Cerebellar cortex (tissue), 1 donor: ENCODE measurements around the gene FBXO47.
A peak's percentile ranks its signal among the peaks of the same experiment; 100 is the strongest.
"Not testable (repeated sequence)": the region's sequence is repeated elsewhere in the genome, so short reads cannot be mapped to it uniquely, and the experiment has no call there.

ENCODE experiments used
- DNase-seq: peaks from one replicate; pipeline ENCODE4 v3.0.0-alpha.2; 2015; ENCODE audit warnings: low spot score

The FBXO47 gene

DNA sequence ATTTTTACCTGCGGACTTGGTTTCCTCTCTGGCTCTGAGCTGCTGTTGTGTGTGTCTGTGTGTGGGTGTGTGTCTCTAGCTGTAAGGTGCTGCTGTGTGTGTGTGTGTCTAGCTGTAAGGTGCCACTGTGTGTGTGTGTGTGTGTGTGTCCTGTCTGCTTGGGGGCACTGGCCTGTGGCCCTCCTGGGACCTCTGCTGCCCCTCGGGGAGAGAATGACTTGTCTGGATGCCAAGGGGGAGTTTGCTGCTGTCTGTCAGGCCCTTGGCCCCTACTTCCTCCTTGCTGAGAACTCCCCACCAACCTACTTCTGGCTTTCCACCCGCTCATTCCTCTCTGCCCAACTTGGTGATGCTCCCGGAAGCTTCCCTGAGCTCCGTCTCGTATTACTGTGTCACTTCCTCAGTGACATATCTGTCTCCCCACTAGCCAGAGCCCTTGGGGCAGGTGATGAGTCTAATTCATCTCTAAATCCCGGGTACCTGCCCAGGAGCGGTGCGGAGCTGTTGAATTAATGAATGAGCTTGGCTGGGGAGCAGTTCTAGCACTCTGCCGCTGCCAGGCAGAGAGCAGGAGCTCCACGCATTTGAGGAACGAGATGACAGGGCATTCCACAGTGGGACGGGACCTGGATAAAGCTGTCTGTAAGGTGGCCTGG is 45.3 kb downstream of the FBXO47 start:
- no peak for DNase-seq

DNA sequence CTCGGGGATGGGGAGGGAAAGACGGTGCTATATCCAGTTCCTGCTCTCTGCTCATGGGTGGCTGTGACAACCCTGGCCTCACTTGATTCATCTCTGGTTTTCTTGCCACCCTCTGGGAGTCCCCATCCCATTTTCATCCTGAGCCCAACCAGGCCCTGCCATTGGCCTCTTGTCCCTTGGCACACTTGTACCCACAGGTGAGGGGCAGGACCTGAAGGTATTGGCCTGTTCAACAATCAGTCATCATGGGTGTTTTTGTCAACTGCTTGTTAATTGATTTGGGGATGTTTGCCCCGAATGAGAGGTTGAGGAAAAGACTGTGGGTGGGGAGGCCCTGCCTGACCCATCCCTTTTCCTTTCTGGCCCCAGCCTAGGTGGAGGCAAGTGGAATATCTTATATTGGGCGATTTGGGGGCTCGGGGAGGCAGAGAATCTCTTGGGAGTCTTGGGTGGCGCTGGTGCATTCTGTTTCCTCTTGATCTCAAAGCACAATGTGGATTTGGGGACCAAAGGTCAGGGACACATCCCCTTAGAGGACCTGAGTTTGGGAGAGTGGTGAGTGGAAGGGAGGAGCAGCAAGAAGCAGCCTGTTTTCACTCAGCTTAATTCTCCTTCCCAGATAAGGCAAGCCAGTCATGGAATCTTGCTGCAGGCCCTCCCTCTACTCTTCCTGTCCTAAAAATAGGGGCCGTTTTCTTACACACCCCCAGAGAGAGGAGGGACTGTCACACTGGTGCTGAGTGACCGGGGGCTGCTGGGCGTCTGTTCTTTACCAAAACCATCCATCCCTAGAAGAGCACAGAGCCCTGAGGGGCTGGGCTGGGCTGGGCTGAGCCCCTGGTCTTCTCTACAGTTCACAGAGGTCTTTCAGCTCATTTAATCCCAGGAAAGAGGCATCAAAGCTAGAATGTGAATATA is 46.6 kb downstream of the FBXO47 start:
- DNase-seq, result no peak

DNA sequence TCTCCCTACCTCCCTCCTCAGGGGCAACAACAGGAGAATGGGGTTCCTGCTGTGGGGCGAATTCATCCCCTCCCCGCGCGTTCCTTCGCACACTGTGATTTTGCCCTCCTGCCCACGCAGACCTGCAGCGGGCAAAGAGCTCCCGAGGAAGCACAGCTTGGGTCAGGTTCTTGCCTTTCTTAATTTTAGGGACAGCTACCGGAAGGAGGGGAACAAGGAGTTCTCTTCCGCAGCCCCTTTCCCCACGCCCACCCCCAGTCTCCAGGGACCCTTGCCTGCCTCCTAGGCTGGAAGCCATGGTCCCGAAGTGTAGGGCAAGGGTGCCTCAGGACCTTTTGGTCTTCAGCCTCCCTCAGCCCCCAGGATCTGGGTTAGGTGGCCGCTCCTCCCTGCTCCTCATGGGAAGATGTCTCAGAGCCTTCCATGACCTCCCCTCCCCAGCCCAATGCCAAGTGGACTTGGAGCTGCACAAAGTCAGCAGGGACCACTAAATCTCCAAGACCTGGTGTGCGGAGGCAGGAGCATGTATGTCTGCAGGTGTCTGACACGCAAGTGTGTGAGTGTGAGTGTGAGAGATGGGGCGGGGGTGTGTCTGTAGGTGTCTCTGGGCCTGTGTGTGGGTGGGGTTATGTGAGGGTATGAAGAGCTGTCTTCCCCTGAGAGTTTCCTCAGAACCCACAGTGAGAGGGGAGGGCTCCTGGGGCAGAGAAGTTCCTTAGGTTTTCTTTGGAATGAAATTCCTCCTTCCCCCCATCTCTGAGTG is 47.7 kb downstream of the FBXO47 start:
- DNase-seq, result no peak

DNA sequence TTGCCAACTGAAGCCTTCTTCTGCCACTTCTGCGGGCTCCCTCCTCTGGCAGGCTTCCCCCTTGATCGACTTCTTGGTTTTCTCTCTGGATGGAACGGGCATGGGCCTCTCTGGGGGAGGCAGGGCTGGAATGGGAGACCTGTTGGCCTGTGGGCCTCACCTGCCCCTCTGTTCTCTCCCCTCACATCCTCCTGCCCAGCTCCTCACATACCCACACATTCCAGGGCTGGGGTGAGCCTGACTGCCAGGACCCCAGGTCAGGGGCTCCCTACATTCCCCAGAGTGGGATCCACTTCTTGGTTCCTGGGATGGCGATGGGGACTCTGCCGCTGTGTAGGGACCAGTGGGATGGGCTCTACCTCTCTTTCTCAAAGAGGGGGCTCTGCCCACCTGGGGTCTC is 48.3 kb downstream of the FBXO47 start:
- no peak for DNase-seq

DNA sequence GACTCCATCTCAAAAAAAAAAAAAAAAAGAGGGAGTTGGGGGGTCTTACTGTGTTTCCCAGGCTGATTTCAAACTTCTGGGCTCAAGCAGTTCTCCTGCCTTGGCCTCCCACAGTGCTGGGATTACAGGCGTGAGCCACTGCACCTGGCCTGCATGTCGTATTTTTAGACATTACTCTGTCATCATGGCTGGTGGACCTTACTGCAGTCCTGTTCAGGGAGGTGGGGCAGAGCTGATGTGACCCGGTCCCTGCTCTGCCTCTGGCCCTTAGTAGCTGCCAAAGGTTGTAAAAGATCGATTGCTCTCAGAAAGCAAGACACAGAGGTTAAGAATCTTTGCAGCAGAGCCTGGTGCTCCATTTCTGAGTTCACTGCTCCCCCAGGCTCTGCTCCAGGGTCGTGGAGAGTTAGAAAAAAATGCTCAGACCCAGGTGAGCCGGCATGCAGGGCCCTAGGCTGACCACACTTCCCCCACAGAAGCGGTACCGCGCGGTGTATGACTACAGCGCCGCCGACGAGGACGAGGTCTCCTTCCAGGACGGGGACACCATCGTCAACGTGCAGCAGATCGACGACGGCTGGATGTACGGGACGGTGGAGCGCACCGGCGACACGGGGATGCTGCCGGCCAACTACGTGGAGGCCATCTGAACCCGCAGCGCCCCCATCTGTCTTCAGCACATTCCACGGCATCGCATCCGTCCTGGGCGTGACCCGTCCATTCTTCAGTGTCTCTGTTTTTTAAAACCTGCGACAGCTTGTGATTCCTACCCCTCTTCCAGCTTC is 48.9 kb downstream of the FBXO47 start:
- DNase-seq, result no peak

DNA sequence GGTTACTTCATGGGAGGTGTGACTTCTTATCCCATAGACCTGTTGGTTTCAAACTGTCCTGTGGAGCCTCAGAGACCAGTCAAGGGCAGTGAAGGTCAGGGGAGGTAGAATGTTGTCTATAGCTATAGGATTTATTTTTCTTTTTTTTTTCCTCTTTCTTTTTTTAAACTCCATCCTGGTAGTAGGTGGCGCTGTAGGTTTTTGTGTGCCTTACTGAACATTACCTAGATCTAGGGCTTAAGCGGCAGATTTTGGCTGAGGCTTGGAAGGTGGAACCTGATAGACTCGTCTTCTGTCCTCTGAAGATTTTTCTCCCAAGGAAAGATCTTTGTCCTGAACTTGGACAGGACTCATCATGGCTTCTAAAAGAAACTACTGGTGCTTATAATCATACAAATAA is 49.9 kb downstream of the FBXO47 start:
- peak; percentile 34 for DNase-seq

DNA sequence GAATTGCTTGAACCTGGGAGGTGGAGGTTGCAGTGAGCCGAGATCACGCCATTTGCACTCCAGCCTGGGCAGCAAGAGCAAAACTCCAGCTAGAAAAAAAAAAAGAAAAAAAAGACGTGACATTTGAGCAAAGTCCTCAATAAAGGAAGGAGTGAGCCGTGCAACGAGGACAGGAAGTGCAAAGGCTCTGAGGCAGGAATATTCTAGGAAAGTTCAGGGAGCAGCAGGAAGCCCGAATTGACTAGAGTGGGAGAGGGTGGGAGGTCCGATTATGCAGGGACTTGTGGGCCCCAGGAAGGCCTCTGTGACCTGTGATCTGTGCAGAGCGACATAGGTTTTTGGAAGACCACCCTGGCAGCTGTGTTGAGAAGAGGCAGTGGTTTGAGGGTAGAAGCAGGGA is 50.4 kb downstream of the FBXO47 start:
- no peak for DNase-seq

DNA sequence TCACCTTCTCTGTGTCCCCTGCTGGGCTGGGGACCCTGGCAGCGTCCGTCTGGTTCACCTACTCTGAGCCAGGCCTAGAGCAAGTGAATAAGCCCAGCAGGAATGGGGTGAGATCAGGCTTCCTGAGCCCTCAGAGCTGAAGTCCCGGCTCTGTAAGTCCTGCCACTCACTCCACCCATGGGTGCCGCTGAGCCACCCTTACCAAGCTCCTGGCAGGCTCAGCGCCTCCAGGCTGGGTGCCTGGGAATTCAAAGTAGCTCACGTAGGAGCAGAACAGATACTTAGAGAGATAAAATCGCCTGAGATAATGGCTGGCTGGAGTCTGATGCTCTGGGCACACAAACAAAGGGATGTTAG is 51.6 kb downstream of the FBXO47 start:
- no peak for DNase-seq

DNA sequence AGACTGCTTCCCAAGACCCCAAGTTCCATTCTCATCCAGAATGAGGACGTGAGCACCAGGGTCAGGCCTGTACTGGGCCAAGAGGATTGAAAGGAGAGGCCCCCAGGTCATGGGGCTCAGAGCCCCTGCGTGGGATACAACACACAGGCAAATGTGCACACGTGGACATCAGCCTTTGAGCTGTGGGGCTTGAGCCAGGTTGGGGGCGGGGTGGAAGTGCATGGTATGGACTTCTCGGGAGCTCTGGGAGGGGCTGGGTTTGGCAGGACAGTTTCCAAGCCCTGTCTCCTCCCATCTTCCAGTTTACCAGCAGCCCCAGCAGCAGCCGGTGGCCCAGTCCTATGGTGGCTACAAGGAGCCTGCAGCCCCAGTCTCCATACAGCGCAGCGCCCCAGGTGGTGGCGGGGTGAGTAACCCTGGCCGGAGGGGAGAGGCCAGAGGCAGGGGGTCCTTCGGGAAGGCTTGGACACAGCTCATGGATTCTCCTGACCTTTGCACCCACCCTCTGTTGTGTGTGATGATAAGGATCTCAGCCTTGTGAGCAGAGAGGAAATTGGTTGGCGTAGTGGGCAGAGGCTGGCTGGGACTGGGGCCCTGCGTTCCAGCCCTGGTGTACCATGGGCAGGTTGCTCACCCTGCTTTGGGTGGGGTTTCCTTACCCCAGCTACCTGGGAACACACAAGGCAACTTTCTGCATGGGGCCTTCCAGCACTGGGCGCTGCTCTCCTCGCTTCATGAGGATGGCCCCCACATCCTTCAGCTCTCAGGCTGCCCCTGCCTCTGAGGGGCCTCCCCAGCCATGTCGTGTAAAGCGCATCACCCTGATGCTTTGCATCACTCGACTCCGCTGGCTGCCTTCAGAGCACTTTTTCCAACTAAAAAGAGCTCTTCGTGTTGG is 52.2 kb downstream of the FBXO47 start:
- peak; percentile 28 for DNase-seq

DNA sequence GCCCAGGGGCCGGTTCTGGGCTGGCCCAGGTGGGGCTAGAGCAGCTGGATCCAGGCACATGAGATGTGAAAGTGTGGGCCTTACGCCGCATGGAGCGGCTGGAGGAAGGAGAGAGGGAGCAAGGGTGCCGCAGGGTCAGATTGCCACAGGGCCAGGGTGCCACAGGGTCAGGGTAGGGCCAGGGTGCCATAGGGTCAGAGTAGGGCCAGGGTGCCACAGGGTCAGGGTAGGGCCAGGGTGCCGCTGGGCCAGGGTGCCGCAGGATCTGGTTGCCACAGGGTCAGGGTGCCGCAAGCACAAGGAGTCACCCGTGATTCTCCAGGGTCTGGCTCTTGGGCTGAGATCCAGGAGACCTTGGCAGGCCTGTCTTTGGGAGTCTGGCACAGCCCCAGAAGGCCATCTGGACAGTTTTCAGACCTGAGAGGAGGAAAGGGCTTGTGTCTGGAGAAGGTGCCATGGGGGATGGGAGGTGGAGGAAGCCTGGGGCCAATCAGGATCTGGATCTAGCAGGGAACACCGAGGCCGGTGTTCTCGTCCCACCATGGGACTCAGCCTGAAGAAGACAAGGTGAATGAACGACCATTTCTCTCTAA is 54.9 kb downstream of the FBXO47 start:
- DNase-seq, result peak; percentile 63

DNA sequence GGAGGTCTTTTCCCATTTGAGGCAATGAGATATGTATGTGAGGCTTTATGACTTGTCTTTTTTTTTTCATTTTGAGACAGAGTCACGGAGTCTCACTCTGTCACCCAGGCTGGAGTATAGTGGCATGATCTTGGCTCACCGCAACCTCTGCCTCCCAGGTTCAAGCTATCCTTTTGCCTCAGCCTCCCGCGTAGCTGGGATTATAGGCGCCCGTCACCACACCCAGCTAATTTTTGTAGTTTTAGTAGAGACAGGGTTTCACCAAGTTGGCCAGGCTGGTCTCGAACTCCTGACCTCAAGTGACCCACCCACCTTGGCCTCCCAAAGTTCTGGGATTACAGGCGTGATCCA is 55.5 kb downstream of the FBXO47 start:
- DNase-seq, result not testable (repeated sequence)

DNA sequence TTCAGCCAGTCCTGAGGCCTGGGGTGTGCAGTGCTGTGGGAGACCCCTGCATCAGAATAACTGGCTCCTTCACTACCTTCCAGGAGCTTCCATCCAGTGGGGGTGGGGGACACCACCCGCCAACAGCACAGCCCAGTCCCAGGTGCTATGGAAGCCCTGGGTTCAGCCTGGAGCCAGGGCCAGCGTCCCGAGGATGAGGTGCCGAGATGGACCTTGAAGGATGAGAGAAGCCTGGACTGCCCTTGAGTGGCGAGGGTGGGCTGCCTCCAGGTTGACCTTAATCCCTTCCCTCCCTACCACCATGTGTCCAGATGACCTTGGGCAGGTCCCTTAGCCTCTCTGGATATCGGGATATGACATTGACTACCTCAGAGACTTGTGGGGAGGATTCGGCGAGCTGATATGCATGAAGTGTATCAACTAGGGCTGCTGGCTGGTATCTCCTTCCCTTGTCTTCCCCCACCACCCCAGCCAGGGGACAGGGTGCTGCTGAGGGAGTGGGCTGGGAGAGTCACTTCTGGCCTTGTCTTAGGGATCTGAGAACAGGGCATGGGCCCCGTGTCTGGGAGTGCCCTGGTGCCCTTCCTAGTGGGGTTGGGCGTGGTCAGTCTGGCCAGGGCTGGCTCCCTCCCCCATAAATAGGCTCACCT is 56.0 kb downstream of the FBXO47 start:
- no peak for DNase-seq

DNA sequence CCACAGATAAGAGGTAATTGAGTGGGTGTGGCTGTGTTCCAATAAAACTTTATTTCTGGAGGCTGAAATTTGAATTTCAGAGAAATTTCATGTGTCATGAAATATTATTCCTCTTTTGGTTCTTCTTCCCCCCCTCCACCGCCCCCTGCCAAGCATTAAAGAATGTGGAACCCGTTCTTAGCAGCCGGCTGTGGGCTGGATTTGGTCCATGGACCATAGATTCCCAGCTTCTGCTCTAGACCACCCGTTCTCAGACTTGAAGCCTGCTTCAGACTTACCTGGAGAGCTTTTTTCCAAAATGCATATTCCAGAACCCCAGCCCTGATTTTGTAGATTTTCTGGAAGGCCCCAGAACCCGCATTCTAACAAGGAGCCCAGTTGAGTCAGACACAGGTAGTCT is 56.9 kb downstream of the FBXO47 start:
- no peak for DNase-seq

DNA sequence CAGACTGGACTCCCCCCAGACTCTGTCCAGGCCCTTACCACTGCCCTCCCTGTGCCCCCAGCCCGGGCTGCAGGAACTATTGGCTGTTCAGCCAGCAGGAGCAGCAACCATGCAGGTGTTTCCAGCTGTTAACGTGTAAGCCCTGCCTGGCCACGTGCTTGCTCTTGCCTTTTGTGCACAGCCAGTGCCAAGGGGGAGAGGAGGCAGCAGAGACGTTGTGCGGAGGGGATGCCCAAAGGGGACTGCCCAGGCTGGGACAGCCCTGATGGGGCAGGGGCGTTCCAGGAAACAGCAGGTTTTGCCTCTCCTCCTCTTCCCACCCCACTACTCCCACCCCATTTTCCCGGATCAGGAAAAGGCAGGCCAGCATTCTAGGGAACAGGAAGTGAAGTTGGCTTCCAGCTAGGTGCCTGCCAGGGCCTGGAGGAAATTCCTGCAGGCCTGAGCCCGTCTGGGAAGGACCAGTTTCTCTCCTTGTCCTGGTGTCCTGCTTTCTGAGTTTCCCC is 58.5 kb downstream of the FBXO47 start:
- DNase-seq, result no peak

DNA sequence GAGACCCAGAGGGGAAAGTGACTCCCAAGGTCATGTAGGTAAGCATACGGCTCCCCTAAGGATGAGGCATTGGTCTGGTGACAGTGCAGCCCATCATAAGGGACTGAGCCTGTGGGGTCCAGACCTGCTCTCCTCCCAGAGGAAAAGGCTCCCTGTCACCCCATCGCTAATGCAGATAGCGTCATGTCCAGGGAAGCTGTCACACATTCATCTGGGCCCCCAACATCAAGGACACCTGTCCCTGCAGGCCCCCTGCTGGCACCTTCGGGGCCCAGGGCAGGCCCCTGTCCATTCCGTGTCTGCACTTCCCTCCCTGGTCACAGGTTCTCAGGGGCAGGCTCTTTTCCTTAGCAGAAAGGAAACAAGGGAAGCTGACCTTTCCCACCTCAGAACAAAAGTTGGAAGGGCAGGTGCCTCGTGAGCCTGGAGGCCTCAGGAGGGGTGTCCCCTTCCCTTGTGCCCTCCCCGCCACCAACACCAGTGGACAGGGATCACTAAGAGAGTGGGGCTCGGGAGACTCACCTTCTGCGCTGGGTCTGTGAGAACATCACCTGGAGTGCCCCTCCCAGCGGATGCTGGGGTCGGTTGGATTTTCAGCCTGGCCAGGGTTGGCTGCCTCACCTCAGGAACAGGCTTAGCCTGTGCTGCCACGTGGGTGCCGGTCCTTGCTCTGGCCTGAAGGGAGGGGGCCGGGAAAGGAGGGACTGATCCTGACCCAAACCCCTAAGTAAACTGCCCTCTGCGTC is 59.1 kb downstream of the FBXO47 start:
- DNase-seq, result no peak

DNA sequence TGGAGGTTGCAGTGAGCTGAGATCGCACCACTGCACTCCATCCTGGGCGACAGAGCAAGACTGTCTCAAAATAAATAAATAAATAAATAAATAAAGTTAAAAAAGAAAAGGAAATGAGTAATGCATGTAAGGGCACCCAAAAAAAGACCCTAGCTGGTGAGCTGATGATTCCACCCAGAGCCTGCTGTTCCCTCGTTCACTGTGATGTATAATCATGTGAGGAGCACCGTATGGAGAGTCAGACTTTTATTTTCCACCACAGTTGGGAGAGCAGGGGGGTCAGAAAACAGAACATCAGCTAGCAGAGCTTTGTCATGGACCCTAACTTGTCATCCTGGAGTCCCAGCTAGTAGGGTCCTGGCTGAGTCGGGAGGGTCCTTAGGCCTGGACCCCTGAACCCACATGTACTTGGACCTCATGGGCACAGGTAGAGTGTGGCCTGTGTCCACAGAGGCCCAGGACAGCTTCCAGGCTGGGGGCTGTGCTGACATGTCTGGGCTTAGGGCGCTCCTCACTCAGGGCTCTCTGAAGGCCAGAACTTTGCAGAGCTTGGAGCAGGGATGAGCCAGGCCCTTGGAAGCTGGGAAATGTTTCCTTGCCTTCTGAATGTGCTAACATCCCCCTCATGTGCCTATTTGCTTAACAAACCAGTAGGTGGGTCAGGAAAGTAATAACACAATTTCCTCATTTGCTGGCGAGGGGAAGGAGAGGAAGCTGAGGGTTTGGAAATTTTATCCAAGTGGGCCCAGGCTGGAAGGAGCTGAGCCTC is 60.6 kb downstream of the FBXO47 start:
- DNase-seq, result peak; percentile 21

DNA sequence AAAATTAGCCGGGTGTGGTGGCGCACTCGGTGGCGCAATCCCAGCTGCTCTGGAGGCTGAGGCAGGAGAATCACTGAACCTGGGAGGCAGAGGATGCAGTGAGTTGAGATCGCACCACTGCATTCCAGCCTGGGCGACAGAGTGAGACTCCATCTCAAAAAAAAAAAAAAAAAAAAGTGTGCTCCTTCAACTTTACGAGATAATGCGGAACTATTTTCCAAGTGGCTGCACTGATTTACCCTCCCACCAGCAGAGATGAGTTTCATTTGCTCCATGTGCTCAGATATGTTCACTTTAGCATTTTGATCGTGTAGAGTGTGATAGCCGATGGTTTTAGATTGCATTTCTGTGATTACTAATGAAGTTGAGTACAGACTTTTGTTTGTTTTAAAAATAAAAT is 61.8 kb downstream of the FBXO47 start:
- DNase-seq, result no peak

DNA sequence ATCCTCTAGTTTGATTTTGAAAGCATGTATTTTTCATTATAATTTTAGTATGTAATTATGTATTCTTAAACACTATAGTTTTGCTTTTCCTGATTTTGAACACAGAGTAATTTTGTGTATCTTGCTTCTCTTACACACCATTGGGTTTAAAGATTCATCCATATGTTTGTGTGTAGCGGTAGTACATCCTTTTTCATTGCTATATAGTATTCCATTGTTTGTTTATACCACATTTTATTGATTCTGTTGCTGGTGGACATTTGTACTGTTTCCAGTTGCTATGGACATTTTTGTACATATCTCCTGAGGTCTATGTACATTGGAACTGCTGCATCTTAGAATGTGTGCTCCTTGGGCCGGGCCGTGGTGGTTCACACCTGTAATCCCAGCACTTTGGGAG is 62.3 kb downstream of the FBXO47 start:
- no peak for DNase-seq
